Heart left ventricle (tissue), 16 donors: ENCODE results near the gene LEMD1. TPM values are rescaled to one million over a fixed set of nuclear protein-coding genes. Genes with fewer than 3 reads are reported as not detected.
"Not testable (repeated sequence)": the region's sequence is repeated elsewhere in the genome, so short reads cannot be mapped to it uniquely, and the experiment has no call there.

Experiments
- ATAC-seq, 4 donors: fragments of 200-7000 bp; cut with Tn5 transposase; one replicate each; pipeline ENCODE4 v1.9.1; 2020 to 2022; ENCODE audit warnings: moderate library complexity in 4 of 4, mild to moderate bottlenecking in 3 of 4, moderate number of reproducible peaks in 1 of 4
- DNase-seq, 5 donors: peaks; one replicate each; pipeline ENCODE4 v3.0.0-alpha.2; 2020
- H3K27ac ChIP-seq, 12 donors: fragments of 200-600 bp; sonication (generic) in 4 of 12; one replicate each; pipeline versions ENCODE4 v1.5.0 to v1.8.0; 2016 to 2022; ENCODE audit warnings: mild to moderate bottlenecking in 2 of 12
- H3K27me3 ChIP-seq, 9 donors: fragments of 200-600 bp; sonication (generic) in 2 of 9; one replicate each; pipeline versions ENCODE4 v1.5.1 to v1.8.0; 2016 to 2022; ENCODE audit warnings: mild to moderate bottlenecking in 3 of 9
- H3K36me3 ChIP-seq, 9 donors: fragments of 200-600 bp; sonication (generic) in 2 of 9; one replicate each; pipeline versions ENCODE4 v1.5.0 to v1.8.0; 2018 to 2022; ENCODE audit warnings: mild to moderate bottlenecking in 2 of 9
- H3K4me1 ChIP-seq, 12 donors: fragments of 200-600 bp; sonication (generic) in 4 of 12; one replicate each; pipeline versions ENCODE4 v1.5.0 to v1.8.0; 2016 to 2022; ENCODE audit warnings: mild to moderate bottlenecking in 3 of 12
- H3K4me3 ChIP-seq, 12 donors: fragments of 200-600 bp; sonication (generic) in 4 of 12; one replicate each; pipeline versions ENCODE4 v1.5.0 to v1.8.0; 2017 to 2022; ENCODE audit warnings: mild to moderate bottlenecking in 9 of 12, moderate library complexity in 4 of 12
- H3K9me3 ChIP-seq, 12 donors: fragments of 200-600 bp; sonication (generic) in 4 of 12; one replicate each; pipeline versions ENCODE4 v1.5.0 to v1.8.0; 2016 to 2022; ENCODE audit warnings: mild to moderate bottlenecking in 1 of 12
- POLR2A ChIP-seq, 2 donors: fragments of 450-650 bp; IDR thresholded peaks; one replicate each; pipeline ENCODE4 v1.6.1; 2017; ENCODE audit warnings: antibody characterized with exemption in 2 of 2, mild to moderate bottlenecking in 2 of 2, moderate library complexity in 2 of 2
- WGBS, 4 donors: extraction: QIAGEN DNeasy Blood & Tissue Kit in 2 of 4; methylation state at CpG; one replicate each; pipeline versions ENCODE4 v1.1.5 to v1.1.7; 2013 to 2018; 5-methylcytosine and 5-hydroxymethylcytosine counted together
- intact Hi-C, 10 donors: fragments of 100-400 bp; cut with DNase I; formaldehyde crosslinking; loops; one replicate each; pipeline versions ENCODE4 v1.11.1 to v1.14.2; 2022
- polyA plus RNA-seq, 2 donors: library from polyadenylated mRNA; stranded (reverse); fragments of 200-250 nt; gene quantifications; one replicate each; pipeline ENCODE4 v1.2.3, GENCODE V29; 2013
- total RNA-seq, 9 donors: library from RNA; depleted of rRNA in 2 of 9; stranded (reverse); fragments of >200 nt in 2 of 9; fragmentation: NEBNext Ultra II Directional in 3 of 9; extraction: Animal tissue kit (Norgen Biotek cat#: 25700) in 3 of 9; gene quantifications; one replicate each; pipeline versions ENCODE4 v1.1.0 to v1.2.4, GENCODE V29; 2016 to 2023
- TF ChIP-seq, protein P1 (sequence below), 12 donors: fragments of 200-600 bp; sonication (generic) in 4 of 12; IDR thresholded peaks; one replicate each; pipeline versions ENCODE4 v1.5.0 to v1.8.0; 2018 to 2022; ENCODE audit warnings: antibody characterized with exemption in 12 of 12, mild to moderate bottlenecking in 5 of 12
- donor health status: ischemic (EF 13 %, LVEDD 7.1; RV severe dilation, severe dysfunction).
- donor health status: healthy with polysubstance abuse.
- donor health status: DM: no; HTN: yes; CAD: no.
- donor health status: DM: no; HTN: no; CAD: no.
- donor health status: ischemic (EF 25% LVEDD 6.9; RV normal size, moderate dysfunction).
- donor health status: ischemic (EF 25% LVEDD 5.7; RV mildly dilated, moderate dysfunction).
- donor health status: healthy.
- donor health status: DM: yes; HTN: yes; CAD: no.
- donor health status: ischemic (EF 35%, LVEDD 5.7; RV mildly dilated, moderate dysfunction).
- donor health status: nonischemic (EF 11% LVEDD 7.7; RV severe dilation, severe dysfunction).
- donor health status: DM: yes; HTN: yes; CAD: no.
- donor health status: PGD.
- donor health status: ischemic (EF 29% LVEDD 5.4; RV normal size, mild dysfunction).
- donor health status: nonischemic (EF 23%, LVEDD 6.1; RV moderate dilation, normal function).

LEMD1 gene
- total and polyA plus RNA-seq, 11 donors: 2.5 TPM; not detected in 10

DNA sequence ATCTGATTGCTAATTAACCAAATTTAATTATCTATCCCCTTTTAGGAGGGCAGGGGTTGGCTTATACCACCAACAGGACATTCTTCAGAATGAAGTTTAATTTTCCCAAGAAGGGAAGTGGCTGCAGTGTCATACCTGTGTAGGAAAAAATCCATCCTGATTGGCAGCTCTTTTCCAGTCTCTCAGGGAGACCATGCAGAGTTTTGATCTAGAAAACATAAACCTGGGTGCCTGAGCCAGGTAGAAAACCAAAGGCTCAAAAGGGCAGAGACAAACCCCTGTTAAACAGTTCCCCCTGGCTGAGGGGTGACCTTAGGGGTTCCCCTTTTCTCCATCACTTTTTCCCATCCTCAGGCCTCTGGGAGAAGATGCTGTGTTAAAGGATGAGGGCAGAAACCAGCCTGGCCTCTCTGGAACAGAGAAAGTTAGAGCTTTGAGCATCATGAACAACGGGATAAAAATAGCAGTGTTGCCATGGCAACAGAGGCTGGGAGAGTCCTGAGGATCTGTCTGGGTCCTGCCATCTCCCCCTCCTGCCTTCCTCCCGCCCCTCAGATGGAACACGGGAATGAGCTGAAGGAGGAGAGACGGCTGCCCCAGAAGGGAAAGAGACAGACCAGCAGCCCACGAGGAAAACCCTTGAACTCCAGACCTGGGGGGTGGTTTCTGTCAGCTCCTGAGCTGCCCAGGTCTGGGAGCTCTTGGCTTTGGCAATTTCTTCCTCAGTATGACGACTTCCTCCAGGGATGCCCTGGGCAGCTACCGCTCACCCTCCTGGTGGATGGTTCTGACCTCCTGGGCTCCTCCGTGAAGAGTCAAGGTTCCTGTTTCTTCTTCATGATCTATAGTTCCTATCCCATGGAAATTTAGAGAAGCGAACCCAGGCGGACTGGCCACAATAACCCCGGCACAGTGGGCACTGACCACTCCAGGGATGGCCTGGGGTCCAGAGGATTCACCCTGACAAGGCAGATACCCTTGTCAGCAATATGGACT, 14.0 kb upstream of the LEMD1 start:
- intact Hi-C loops: loop anchor here in 7 of 10 donors (5.0 to 10.0 kb wide), 4 partner anchors 46 to 81 kb away; partner anchors contain the start of gene KLHDC8A (in 1 of the 7)
- no peak for ATAC-seq

DNA sequence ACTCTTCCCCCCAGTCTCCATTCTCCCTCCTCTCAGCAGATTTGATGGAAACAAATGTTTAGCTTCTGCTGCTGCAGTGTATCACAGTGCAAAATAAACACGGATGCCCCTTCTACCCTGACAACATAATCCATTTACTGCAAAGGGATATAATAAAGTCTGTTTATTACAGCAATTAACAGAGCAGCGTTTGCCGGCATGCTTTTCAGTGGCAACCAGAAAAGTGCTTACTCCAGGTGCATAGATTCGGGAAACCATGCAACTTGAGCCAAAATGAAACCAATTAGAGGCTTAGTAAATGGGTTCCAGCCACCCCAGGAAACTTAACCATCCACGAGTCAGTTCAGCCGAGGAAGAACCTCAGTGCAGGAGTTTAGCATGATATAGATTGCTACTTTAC, 12.9 kb upstream of the LEMD1 start:
- intact Hi-C loops: loop anchor here in 8 of 10 donors (5.0 to 10.0 kb wide), 6 partner anchors 37 to 82 kb away; partner anchors contain the start of gene KLHDC8A (in 1 of the 8)
- DNase-seq: no peak
- Histone ChIP-seq H3K27ac (no peak overlapping the region), H3K36me3 (no peaks in the 10 kb centered on the region), H3K4me3 (no peak overlapping the region), H3K27me3 (no peaks in the 10 kb centered on the region), H3K9me3 (no peaks in the 10 kb centered on the region), H3K4me1 (peaks cover 7 to 42% (median 25%) of the 10 kb centered on the region in 12 donors)
- ATAC-seq: no peak
- 85 to 91% (median 89%) methylated on average over 6 of the region's 6 CpGs for whole genome bisulfite sequencing, 4 donors
- TF ChIP-seq, protein P1, sequence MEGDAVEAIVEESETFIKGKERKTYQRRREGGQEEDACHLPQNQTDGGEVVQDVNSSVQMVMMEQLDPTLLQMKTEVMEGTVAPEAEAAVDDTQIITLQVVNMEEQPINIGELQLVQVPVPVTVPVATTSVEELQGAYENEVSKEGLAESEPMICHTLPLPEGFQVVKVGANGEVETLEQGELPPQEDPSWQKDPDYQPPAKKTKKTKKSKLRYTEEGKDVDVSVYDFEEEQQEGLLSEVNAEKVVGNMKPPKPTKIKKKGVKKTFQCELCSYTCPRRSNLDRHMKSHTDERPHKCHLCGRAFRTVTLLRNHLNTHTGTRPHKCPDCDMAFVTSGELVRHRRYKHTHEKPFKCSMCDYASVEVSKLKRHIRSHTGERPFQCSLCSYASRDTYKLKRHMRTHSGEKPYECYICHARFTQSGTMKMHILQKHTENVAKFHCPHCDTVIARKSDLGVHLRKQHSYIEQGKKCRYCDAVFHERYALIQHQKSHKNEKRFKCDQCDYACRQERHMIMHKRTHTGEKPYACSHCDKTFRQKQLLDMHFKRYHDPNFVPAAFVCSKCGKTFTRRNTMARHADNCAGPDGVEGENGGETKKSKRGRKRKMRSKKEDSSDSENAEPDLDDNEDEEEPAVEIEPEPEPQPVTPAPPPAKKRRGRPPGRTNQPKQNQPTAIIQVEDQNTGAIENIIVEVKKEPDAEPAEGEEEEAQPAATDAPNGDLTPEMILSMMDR (IDR thresholded peaks at IDR 0.05): no peak
- no peak for TF ChIP-seq POLR2A (IDR thresholded peaks at IDR 0.05)

More for the DNA sequence above, 14.0 kb upstream of the LEMD1 start:
- Histone ChIP-seq H3K4me1 (peaks cover 7 to 47% (median 35%) of the 10 kb centered on the region in 12 donors), H3K36me3 (no peaks in the 10 kb centered on the region), H3K27ac (no peak overlapping the region), H3K9me3 (no peaks in the 10 kb centered on the region), H3K27me3 (no peaks in the 10 kb centered on the region), H3K4me3 (no peak overlapping the region)
- DNase-seq: peak in 1 of 5 donors; percentile 19
- TF ChIP-seq POLR2A (IDR thresholded peaks at IDR 0.05): no peak
- TF ChIP-seq, protein P1 (IDR thresholded peaks at IDR 0.05): no peak
- 72 to 76% (median 73%) methylated on average over 10 to 11 of the region's 11 CpGs for WGBS, 4 donors

DNA sequence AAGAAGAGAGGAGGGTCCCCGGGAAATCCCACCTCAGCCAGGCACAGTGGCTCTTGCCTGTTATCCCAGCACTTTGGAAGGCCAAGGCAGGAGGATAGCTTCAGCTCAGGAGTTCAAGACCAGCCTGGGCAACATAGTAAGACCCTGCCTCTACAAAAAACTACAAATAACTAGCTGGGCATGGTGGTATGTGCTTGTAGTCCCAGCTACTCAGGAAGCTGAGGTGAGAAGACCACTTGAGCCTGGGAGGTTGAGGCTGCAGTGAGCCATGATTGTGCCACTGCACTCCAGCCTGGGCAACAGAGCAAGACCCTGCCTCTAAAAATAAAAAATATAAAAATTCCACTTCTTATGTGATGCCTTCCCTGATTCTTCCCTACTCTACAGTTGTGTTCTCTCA, 10.8 kb upstream of the LEMD1 start:
- not testable (repeated sequence) for DNase-seq, H3K4me3 ChIP-seq, H3K9me3 ChIP-seq, H3K27ac ChIP-seq, H3K36me3 ChIP-seq, H3K27me3 ChIP-seq, ATAC-seq
- H3K4me1 ChIP-seq: peaks cover 0 to 22% (median 7%) of the 10 kb centered on the region in 12 donors
- 63 to 100% (median 97%) methylated on average over 1 of the region's 1 CpG for WGBS, 4 donors
- intact Hi-C loops: loop anchor here in 6 of 10 donors (5.0 to 10.0 kb wide), 4 partner anchors 35 to 80 kb away; partner anchors contain the start of gene KLHDC8A (in 1 of the 6)

DNA sequence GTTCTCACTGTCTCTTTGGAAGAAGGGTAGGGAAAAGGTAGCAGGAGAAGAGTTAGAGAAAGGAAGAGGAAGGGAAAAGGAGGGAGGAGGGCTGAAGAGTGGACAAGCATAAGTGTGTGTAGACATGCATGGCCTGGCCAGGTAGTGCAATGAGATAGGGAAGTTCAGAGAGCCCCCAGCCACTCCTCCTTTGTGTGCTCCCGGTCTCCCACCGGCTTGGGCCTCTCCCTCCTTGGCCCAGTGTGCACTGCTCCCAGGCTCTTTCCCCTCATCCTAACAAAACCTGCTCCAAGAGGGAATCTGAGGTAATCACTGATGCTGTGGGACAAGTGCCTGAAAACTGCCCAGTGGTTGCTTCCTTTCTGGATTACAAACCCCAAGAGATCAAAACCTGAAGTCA, 10.3 kb upstream of the LEMD1 start:
- Histone ChIP-seq H3K27ac (no peak overlapping the region), H3K4me3 (no peak overlapping the region), H3K4me1 (peaks cover 0 to 16% (median 4%) of the 10 kb centered on the region in 12 donors), H3K27me3 (no peaks in the 10 kb centered on the region), H3K36me3 (no peaks in the 10 kb centered on the region), H3K9me3 (no peaks in the 10 kb centered on the region)
- intact Hi-C loops: loop anchor here in 6 of 10 donors (5.0 to 10.0 kb wide), 4 partner anchors 35 to 80 kb away; partner anchors contain the start of gene KLHDC8A (in 1 of the 6)
- 67 to 79% (median 69%) methylated on average over 2 of the region's 2 CpGs for WGBS, 4 donors
- no peak for TF ChIP-seq POLR2A (IDR thresholded peaks at IDR 0.05)
- TF ChIP-seq, protein P1 (IDR thresholded peaks at IDR 0.05): no peak
- ATAC-seq: no peak
- no peak for DNase-seq
